GM12872 (cell line): ENCODE results near the gene COQ7.

ENCODE experiments used
- CTCF ChIP-seq: IDR thresholded peaks from 3 replicates; pipeline ENCODE4 v1.5.1; 2011; ENCODE audit warnings: low read depth, mild to moderate bottlenecking, low read length, moderate library complexity; ENCODE audit not compliant: insufficient read depth

The COQ7 gene

GRCh38 chr16:19040400-19040799, 27.0 kb upstream of the COQ7 start:
- TF ChIP-seq CTCF: no peak

- no peak for TF ChIP-seq CTCF
These were observed 22.6 kb upstream of the COQ7 start for GRCh38 chr16:19044769-19045168.

GRCh38 chr16:19046062-19046461, 21.4 kb upstream of the COQ7 start:
- no peak for TF ChIP-seq CTCF

- TF ChIP-seq CTCF: no peak
These were observed 4.7 kb upstream of the COQ7 start for GRCh38 chr16:19062706-19063105.

GRCh38 chr16:19066988-19067348, 446 bp upstream of the COQ7 start:
- TF ChIP-seq CTCF: no peak

GRCh38 chr16:19068237-19068815, 912 bp downstream of the COQ7 start:
- no peak for TF ChIP-seq CTCF

- peak; percentile 86 for TF ChIP-seq CTCF
These were observed 4.7 kb downstream of the COQ7 start for GRCh38 chr16:19071811-19072777.
